Esophagus squamous epithelium (tissue), 5 donors: ENCODE measurements around the gene PTPRZ1. TPM values are rescaled to one million over a fixed set of nuclear protein-coding genes. Genes with fewer than 3 reads are reported as not detected.

Experiments
- DNase-seq: peaks from one replicate; lab custom pipeline; 2025; lab: John Stamatoyannopoulos, UW
- H3K27ac ChIP-seq, 4 donors: fragments of 200-600 bp; sonication (generic); one replicate each; pipeline ENCODE4 v1.5.1; 2016 to 2019; ENCODE audit warnings: mild to moderate bottlenecking in 1 of 4
- H3K27me3 ChIP-seq, 4 donors: fragments of 200-600 bp; sonication (generic); 1 replicate in 3 of 4; 2 replicates in 1 of 4; pipeline versions ENCODE4 v1.5.1 to v1.6.0; 2017 to 2021; ENCODE audit warnings: antibody characterized with exemption in 1 of 4
- H3K36me3 ChIP-seq, 3 donors: fragments of 200-600 bp; sonication (generic); one replicate each; pipeline ENCODE4 v1.5.1; 2016 to 2019
- H3K4me1 ChIP-seq, 3 donors: fragments of 200-600 bp; sonication (generic); one replicate each; pipeline ENCODE4 v1.5.1; 2017 to 2019
- H3K4me3 ChIP-seq, 4 donors: fragments of 200-600 bp; sonication (generic); 1 replicate in 3 of 4; 2 replicates in 1 of 4; pipeline ENCODE4 v1.5.1; 2016 to 2019; ENCODE audit warnings: mild to moderate bottlenecking in 2 of 4, moderate library complexity in 1 of 4
- H3K9me3 ChIP-seq, 3 donors: fragments of 200-600 bp; sonication (generic); one replicate each; pipeline ENCODE4 v1.5.1; 2016 to 2019
- CTCF ChIP-seq, 6 experiments: fragments of 450-650 bp in 4 of 6; fragments of 200-600 bp in 2 of 6; sonication (generic) in 2 of 6; IDR thresholded peaks; one replicate each; pipeline ENCODE4 v1.5.1; 2016 to 2019; ENCODE audit warnings: antibody characterized with exemption in 6 of 6, mild to moderate bottlenecking in 4 of 6, moderate library complexity in 4 of 6
- POLR2A ChIP-seq, 4 donors: fragments of 450-650 bp; IDR thresholded peaks; one replicate each; pipeline ENCODE4 v1.6.1; 2017; ENCODE audit warnings: antibody characterized with exemption in 4 of 4, mild to moderate bottlenecking in 4 of 4, moderate library complexity in 3 of 4
- WGBS, 2 donors: methylation state at CpG; one replicate each; pipeline ENCODE4 v1.1.5; 2018; 5-methylcytosine and 5-hydroxymethylcytosine counted together
- intact Hi-C: fragments of 100-400 bp; cut with DNase I; formaldehyde crosslinking; loops from one replicate; pipeline ENCODE4 v1.15.0; 2022
- total RNA-seq, 4 donors: library from RNA; depleted of rRNA; stranded (reverse); fragments of >200 nt; gene quantifications; one replicate each; pipeline ENCODE4 v1.1.0, GENCODE V29; 2016
- donor health status: DM: yes; HTN: yes; CAD: no.

Gene PTPRZ1
- total RNA-seq, 4 donors from 2014 or later: 11.0 to 58.4 (median 44.9) TPM

GRCh38 chr7:121936951-121937623 is 64.1 kb downstream of the PTPRZ1 start:
- no peaks in the 10 kb centered on the region for H3K36me3 ChIP-seq
- peaks cover 5 to 48% (median 6%) of the 10 kb centered on the region in 3 donors for H3K4me1 ChIP-seq
- intact Hi-C loops: no loop called here
- H3K27me3 ChIP-seq: no peaks in the 10 kb centered on the region
- H3K9me3 ChIP-seq: no peaks in the 10 kb centered on the region
- WGBS, 2 donors: 81% methylated on average over 6 of the region's 6 CpGs
- no peak overlapping the region for H3K27ac ChIP-seq
- H3K4me3 ChIP-seq: no peak overlapping the region
- DNase-seq: no peak
- no peak for TF ChIP-seq POLR2A (IDR thresholded peaks at IDR 0.05)
- no peak for TF ChIP-seq CTCF (IDR thresholded peaks at IDR 0.05)

- TF ChIP-seq POLR2A (IDR thresholded peaks at IDR 0.05): no peak
- no peak for TF ChIP-seq CTCF (IDR thresholded peaks at IDR 0.05)
- no peak for DNase-seq
- Histone ChIP-seq H3K27me3 (no peaks in the 10 kb centered on the region), H3K36me3 (no peaks in the 10 kb centered on the region), H3K4me3 (peak overlapping the region in 1 of 4 donors; percentile 8), H3K4me1 (peaks cover 5 to 53% (median 6%) of the 10 kb centered on the region in 3 donors), H3K27ac (no peak overlapping the region), H3K9me3 (no peaks in the 10 kb centered on the region)
- intact Hi-C loops: no loop called here
- 18 to 20% methylated on average over 4 of the region's 4 CpGs for WGBS, 2 donors
These were observed 65.6 kb downstream of the PTPRZ1 start for GRCh38 chr7:121938429-121938996.

- TF ChIP-seq CTCF (IDR thresholded peaks at IDR 0.05) (no peak), POLR2A (IDR thresholded peaks at IDR 0.05) (no peak)
- Histone ChIP-seq H3K27me3 (no peaks in the 10 kb centered on the region), H3K36me3 (no peaks in the 10 kb centered on the region), H3K4me3 (no peak overlapping the region), H3K4me1 (peaks cover 0 to 53% (median 6%) of the 10 kb centered on the region in 3 donors), H3K9me3 (no peaks in the 10 kb centered on the region), H3K27ac (peak overlapping the region in 1 of 4 donors; percentile 4)
- intact Hi-C loops: no loop called here
- no peak for DNase-seq
- 17 to 24% methylated on average over 3 of the region's 3 CpGs for WGBS, 2 donors
These were observed 68.0 kb downstream of the PTPRZ1 start for GRCh38 chr7:121940918-121941317.

- Histone ChIP-seq H3K27me3 (no peaks in the 10 kb centered on the region), H3K36me3 (no peaks in the 10 kb centered on the region), H3K4me1 (peaks cover 0 to 61% (median 6%) of the 10 kb centered on the region in 3 donors), H3K4me3 (no peak overlapping the region), H3K27ac (peak overlapping the region in 1 of 4 donors; percentile 4), H3K9me3 (no peaks in the 10 kb centered on the region)
- TF ChIP-seq CTCF (IDR thresholded peaks at IDR 0.05) (no peak), POLR2A (IDR thresholded peaks at IDR 0.05) (no peak)
- DNase-seq: no peak
- intact Hi-C loops: no loop called here
- 20 to 37% methylated on average over 2 of the region's 2 CpGs for WGBS, 2 donors
These were observed 68.9 kb downstream of the PTPRZ1 start for GRCh38 chr7:121941830-121942229.

GRCh38 chr7:121945066-121945465 is 72.1 kb downstream of the PTPRZ1 start:
- intact Hi-C loops: no loop called here
- Histone ChIP-seq H3K9me3 (no peaks in the 10 kb centered on the region), H3K27me3 (no peaks in the 10 kb centered on the region), H3K27ac (peak overlapping the region in 2 of 4 donors; percentile 62 to 74), H3K36me3 (no peaks in the 10 kb centered on the region), H3K4me3 (no peak overlapping the region), H3K4me1 (peaks cover 0 to 45% (median 6%) of the 10 kb centered on the region in 3 donors)
- no peak for DNase-seq
- no peak for TF ChIP-seq CTCF (IDR thresholded peaks at IDR 0.05)
- no peak for TF ChIP-seq POLR2A (IDR thresholded peaks at IDR 0.05)
